Loucy (cell line): ENCODE measurements around the gene NDFIP1.

ENCODE experiments used
- H2AFZ ChIP-seq: fragments of 200-600 bp; sonication (generic); 2 replicates; pipeline ENCODE4 v1.6.0; 2016; ENCODE audit warnings: antibody characterized with exemption, mild to moderate bottlenecking, low read length, moderate library complexity
- H3F3A ChIP-seq: fragments of 200-600 bp; 2 replicates; pipeline ENCODE4 v1.6.0; 2016; ENCODE audit warnings: antibody characterized with exemption, low read depth, mild to moderate bottlenecking
- H3K27me3 ChIP-seq: fragments of 200-600 bp; sonication (generic); 2 replicates; pipeline ENCODE4 v1.6.1; 2014; ENCODE audit warnings: low read length, mild to moderate bottlenecking; ENCODE audit not compliant: insufficient read depth, poor library complexity, severe bottlenecking
- H3K36me3 ChIP-seq: fragments of 200-600 bp; sonication (generic); 2 replicates; pipeline ENCODE4 v1.6.1; 2016; ENCODE audit warnings: low read length; ENCODE audit not compliant: insufficient read depth
- H3K4me1 ChIP-seq: fragments of 200-600 bp; sonication (generic); 2 replicates; pipeline ENCODE4 v1.5.1; 2014; ENCODE audit warnings: low read length, mild to moderate bottlenecking; ENCODE audit not compliant: insufficient read depth, poor library complexity, severe bottlenecking
- H3K4me2 ChIP-seq: fragments of 200-600 bp; sonication (generic); 2 replicates; pipeline ENCODE4 v1.6.0; 2014; ENCODE audit warnings: antibody characterized with exemption, low read length, low read depth, mild to moderate bottlenecking; ENCODE audit not compliant: poor library complexity, severe bottlenecking
- H3K4me3 ChIP-seq: fragments of 200-600 bp; sonication (generic); 2 replicates; pipeline ENCODE4 v1.5.1; 2014; ENCODE audit warnings: low read length, mild to moderate bottlenecking, mixed read lengths; ENCODE audit not compliant: poor library complexity, severe bottlenecking
- H3K79me2 ChIP-seq: fragments of 200-600 bp; sonication (generic); 2 replicates; pipeline ENCODE4 v1.6.1; 2014; ENCODE audit warnings: low read length; ENCODE audit not compliant: insufficient read depth
- H3K9ac ChIP-seq: fragments of 200-600 bp; sonication (generic); 2 replicates; pipeline ENCODE4 v1.6.0; 2014; ENCODE audit warnings: mild to moderate bottlenecking, low read depth, low read length, moderate library complexity; ENCODE audit not compliant: poor library complexity, severe bottlenecking
- H3K9me2 ChIP-seq: fragments of 200-600 bp; sonication (generic); replicated peaks from 2 replicates; pipeline ENCODE4 v1.6.1; 2016; ENCODE audit warnings: low read depth, low read length, mixed read lengths
- H3K9me3 ChIP-seq: fragments of 200-600 bp; sonication (generic); 2 replicates; pipeline ENCODE4 v1.6.1; 2014; ENCODE audit warnings: mild to moderate bottlenecking, antibody characterized with exemption, low read length, low read depth; ENCODE audit not compliant: insufficient read depth
- H4K20me1 ChIP-seq: fragments of 200-600 bp; sonication (generic); 2 replicates; pipeline ENCODE4 v1.6.0; 2014; ENCODE audit warnings: antibody characterized with exemption, low read length, mild to moderate bottlenecking; ENCODE audit not compliant: insufficient read depth, poor library complexity, severe bottlenecking
- CTCF ChIP-seq: fragments of 200-600 bp; sonication (generic); conservative IDR thresholded peaks from 2 replicates; pipeline ENCODE4 v1.5.1; 2014; ENCODE audit warnings: mild to moderate bottlenecking, antibody characterized with exemption, low read length
- EZH2phosphoT487 ChIP-seq: fragments of 200-600 bp; IDR thresholded peaks from 2 replicates; pipeline ENCODE4 v1.6.1; 2018; ENCODE audit warnings: antibody characterized with exemption, mild to moderate bottlenecking, moderate library complexity, borderline replicate concordance

The NDFIP1 gene

GRCh38 chr5:142183561-142183960 lies 75.0 kb downstream of the NDFIP1 start:
- Histone ChIP-seq H4K20me1 (no peaks in the 10 kb centered on the region), H3K9me3 (no peaks in the 10 kb centered on the region), H2AFZ (no peak overlapping the region), H3F3A (no peaks in the 10 kb centered on the region), H3K36me3 (no peaks in the 10 kb centered on the region), H3K79me2 (no peaks in the 10 kb centered on the region), H3K4me2 (no peak overlapping the region), H3K9ac (no peak overlapping the region), H3K4me1 (peaks cover 5% of the 10 kb centered on the region), H3K27me3 (no peaks in the 10 kb centered on the region), H3K9me2 (no peaks in the 10 kb centered on the region), H3K4me3 (no peak overlapping the region)
- TF ChIP-seq EZH2phosphoT487 (no peak), CTCF (no peak)

GRCh38 chr5:142184988-142185387 lies 76.4 kb downstream of the NDFIP1 start:
- no peaks in the 10 kb centered on the region for H3K36me3 ChIP-seq
- H3K4me1 ChIP-seq = peaks cover 5% of the 10 kb centered on the region
- H3K9me2 ChIP-seq = no peaks in the 10 kb centered on the region
- H3K9ac ChIP-seq = no peak overlapping the region
- H3K79me2 ChIP-seq = no peaks in the 10 kb centered on the region
- no peak overlapping the region for H3K4me2 ChIP-seq
- H4K20me1 ChIP-seq = no peaks in the 10 kb centered on the region
- H3K27me3 ChIP-seq = no peaks in the 10 kb centered on the region
- no peak for TF ChIP-seq EZH2phosphoT487
- no peak for TF ChIP-seq CTCF
- H2AFZ ChIP-seq = no peak overlapping the region
- H3K4me3 ChIP-seq = no peak overlapping the region
- H3F3A ChIP-seq = no peaks in the 10 kb centered on the region
- H3K9me3 ChIP-seq = no peaks in the 10 kb centered on the region

GRCh38 chr5:142186514-142186856 lies 77.9 kb downstream of the NDFIP1 start:
- H3K9ac ChIP-seq = no peak overlapping the region
- H3K27me3 ChIP-seq = no peaks in the 10 kb centered on the region
- no peak overlapping the region for H3K4me2 ChIP-seq
- peaks cover 5% of the 10 kb centered on the region for H3K4me1 ChIP-seq
- no peaks in the 10 kb centered on the region for H3K36me3 ChIP-seq
- H3K9me3 ChIP-seq = no peaks in the 10 kb centered on the region
- no peaks in the 10 kb centered on the region for H3K79me2 ChIP-seq
- no peaks in the 10 kb centered on the region for H3F3A ChIP-seq
- no peak overlapping the region for H2AFZ ChIP-seq
- H3K9me2 ChIP-seq = no peaks in the 10 kb centered on the region
- H4K20me1 ChIP-seq = no peaks in the 10 kb centered on the region
- H3K4me3 ChIP-seq = no peak overlapping the region
- TF ChIP-seq CTCF = no peak
